GM12891 (cell line): ENCODE results near the gene SNX20.

Experiments
- POLR2A ChIP-seq: IDR thresholded peaks from 2 replicates; pipeline ENCODE4 v1.6.1; 2011; ENCODE audit warnings: low read depth, low read length, control low read depth
- POLR2AphosphoS5 ChIP-seq: IDR thresholded peaks from 2 replicates; pipeline ENCODE4 v1.6.1; 2011; ENCODE audit warnings: low read depth, low read length, control low read depth
- SPI1 ChIP-seq: IDR thresholded peaks from 2 replicates; pipeline ENCODE4 v1.6.1; 2011; ENCODE audit warnings: low read depth, low read length, control low read depth

- TF ChIP-seq POLR2AphosphoS5: no peak
- TF ChIP-seq POLR2A: no peak
- no peak for TF ChIP-seq SPI1
These were observed 36.4 kb downstream of the SNX20 start for GRCh38 chr16:50644729-50645128.
